Measurements from ENCODE around the gene TTC22.
"Not testable (repeated sequence)": the region's sequence is repeated elsewhere in the genome, so short reads cannot be mapped to it uniquely, and the experiment has no call there.

The TTC22 gene

DNA sequence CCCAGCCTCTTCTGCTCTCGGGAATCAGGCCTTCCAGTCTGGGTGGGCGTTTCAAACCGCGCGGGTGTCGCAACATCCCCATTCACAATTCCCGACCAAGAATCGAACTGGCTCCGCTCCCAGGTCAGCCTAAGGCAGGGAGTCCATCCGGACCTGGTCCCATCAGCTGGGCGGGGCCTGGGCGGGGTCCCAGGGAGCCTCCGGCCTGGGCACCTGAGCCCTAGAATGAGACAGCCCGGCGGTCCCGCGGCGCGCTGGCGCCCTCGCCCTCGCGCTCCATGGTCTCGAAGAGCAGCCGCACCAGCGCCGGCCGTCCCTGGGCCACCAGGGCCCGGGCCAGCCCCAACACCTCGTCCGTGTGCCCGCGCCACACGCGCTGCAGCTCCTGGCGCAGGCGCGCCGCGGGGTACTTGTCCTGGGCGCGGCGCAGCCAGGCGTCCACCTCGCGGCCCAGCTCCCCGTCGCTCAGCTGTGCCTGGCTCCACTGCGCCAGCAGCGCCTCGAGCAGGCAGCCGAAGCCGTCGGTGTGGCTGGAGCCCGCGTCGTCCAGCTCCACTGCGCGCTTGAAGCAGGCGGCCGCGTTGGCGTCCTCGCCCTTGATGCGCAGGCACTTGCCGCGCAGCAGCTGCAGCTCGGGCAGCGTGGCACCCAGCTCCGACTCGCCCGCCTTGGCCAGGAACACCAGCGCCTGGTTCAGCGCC is 19.9 kb downstream of the TTC22 start:
- DNase-seq, result no peak

- no peak for DNase-seq
These were observed 23.7 kb downstream of the TTC22 start for GRCh38 chr1:54777431-54777830.

DNA sequence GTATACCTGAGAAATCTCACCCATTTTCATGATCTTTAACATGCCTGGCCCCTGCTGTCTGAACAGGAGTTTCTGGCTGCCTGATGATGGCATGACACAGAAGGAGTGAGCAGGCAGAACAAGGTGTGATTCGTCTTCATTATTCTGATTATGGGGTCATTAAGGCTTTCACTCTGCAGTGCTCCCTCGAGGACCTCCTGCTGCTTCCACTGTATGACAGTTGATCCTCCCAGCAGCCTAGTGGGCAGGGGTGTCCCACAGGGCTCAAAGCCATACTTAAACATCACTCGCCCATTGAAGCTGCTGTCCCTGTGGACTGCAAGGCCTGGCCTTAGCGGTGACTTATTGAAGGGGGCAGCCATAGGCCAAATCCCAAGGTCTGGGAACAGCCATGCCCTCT is 24.1 kb downstream of the TTC22 start:
- no peak for DNase-seq

- not testable (repeated sequence) for DNase-seq
These were observed 25.0 kb downstream of the TTC22 start for GRCh38 chr1:54775828-54776721.

DNA sequence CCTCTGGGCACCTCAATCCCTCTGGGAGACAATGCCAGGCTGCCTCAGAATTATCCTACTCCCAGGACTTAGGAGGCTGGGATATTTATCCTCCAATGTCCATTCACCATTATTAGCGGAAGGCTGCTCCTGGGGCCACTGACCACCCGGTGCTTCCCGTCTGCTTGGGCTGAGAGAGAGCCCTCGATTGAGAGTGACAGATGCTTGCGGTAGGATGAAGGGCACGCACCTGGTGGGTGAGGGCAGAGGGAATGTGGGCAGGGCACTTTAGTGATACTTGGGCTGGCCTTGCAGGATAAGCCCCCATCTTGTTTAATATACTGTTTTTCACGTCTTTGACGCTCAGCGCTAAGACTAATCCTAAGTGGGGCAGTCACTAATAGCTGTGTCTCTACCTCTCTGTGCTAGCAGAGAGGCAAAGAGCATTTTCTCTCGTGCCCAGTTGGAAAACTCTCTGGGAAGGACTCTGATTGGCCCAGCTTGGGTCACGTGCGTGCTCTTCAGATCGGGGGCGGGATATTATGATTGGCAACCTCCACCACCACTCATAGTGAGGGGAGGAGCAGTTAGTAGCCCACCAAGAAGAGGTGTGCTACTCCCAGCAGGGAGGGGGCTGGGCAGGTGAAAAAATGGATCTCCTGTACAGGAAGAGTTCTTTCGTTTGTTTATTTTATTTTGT is 26.2 kb downstream of the TTC22 start:
- no peak for DNase-seq

GRCh38 chr1:54772951-54773350 is 28.2 kb downstream of the TTC22 start:
- DNase-seq, result no peak

- no peak for DNase-seq
These were observed 33.0 kb downstream of the TTC22 start for GRCh38 chr1:54768093-54768492.

DNA sequence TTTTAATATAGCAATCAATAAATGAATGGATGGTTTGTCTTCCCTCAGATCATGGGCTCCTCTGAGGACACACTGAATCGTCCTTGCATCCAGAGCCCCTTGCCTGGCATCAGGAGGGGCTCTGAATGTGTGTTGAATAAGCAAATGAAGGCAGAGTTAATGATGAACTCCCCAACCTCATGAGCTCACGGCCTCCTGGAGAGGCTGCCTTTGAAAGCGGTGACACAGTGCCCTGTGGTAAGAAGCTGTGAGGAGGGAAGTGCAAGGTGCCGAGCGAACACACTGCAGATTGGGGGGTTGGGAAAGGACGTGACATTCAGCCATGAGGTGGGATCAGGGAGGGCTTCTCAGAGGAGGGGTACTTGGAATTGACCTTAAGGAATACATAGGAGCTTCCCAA is 33.6 kb downstream of the TTC22 start:
- no peak for DNase-seq

- no peak for DNase-seq
These were observed 34.4 kb downstream of the TTC22 start for GRCh38 chr1:54766726-54767125.

DNA sequence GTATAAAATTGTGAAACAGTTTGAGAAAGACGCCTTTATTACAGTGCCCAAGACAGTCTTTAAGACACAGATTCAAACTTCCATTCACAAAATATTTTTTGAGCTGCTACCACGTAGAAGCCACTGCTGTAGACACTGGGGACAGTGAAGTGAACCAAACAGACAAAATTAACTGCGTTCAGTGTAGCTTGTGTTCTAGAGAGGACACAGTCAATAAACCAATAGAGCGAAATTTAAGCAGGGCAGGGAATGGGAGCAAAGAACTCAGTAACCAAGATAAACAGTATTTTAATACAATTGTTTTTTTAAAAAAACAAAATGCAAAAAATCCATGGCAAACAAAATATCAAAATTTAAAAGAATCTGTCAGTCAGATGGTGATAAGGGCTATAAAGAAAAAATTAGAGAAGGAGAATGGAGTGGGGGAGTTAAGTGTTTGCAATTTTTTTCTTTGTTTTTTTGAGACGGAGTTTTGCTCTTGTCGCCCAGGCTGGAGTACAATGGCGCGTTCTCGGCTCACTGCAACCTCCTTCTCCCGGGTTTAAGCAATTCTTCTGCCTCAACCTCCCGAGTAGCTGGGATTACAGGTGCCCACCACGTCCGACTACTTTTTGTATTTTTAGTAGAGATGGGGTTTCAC is 36.1 kb downstream of the TTC22 start:
- DNase-seq, result no peak

- peak; percentile 100 for DNase-seq
These were observed 36.8 kb downstream of the TTC22 start, which contains the start of gene PARS2 for GRCh38 chr1:54764133-54764921. Gene PARS2, minus strand, starts transcription at chr1:54764523. Its CDS starts 5,362 bp downstream, at chr1:54759161.

GRCh38 chr1:54763816-54764132 is 37.3 kb downstream of the TTC22 start:
- DNase-seq, result no peak

- DNase-seq, result no peak
These were observed 42.3 kb downstream of the TTC22 start for GRCh38 chr1:54758678-54759348.

DNA sequence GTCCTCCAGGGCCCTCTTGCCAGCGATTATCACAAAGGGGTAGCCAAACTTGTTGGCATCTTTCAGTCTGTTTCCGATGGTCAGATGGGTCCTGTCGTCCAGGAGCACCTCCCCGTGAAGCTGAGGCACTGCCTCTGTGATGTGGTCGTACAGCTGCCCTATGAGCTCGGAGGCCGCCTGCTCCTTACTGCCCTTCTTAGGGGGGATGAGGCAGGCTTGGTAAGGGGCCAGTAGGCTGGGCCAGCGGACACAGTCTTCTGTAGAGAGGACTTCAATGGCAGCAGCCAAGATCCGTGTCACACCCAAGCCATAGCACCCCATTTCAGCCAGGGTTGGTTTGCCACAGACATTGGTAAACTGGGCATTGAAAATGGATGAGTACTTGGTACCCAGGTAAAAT is 43.3 kb downstream of the TTC22 start:
- no peak for DNase-seq

DNA sequence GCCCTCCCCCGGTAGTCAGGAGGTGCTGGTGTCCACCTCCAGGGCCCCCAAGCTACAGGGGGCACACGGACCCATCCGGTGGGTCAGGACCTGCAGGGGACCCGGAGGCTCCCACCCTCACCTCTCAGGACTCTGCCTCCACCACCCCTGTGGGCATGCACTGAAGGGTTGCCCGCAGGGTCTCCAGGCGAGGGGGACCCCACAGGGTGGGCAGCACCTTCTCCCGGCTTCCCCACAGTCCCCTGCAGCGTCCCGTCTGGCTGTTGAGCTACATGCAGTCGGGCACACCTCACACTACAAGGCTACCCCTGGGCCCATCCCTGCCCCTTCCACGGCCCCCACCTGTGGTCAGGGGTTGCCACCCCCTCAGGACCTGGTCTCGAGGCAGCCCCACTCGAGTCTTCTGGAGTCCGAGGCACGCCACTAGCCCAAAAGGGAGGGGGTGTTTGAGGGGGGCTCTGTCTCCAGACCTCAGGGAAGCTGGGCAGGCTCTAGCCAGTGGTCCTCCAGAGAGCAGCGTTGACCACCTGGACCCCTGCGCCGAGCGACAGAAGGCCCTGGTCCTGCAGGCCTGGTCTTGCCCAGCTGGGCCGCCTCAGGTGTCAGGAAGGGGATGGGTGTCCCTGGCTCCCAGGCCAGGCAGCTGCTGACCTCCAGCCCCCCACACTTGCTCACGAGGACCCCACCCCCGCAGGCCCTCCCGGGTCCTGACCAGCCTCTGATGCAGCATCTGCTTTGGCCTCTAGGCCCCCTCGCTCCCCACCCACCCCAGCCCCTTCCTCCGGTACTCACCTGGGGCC is 46.4 kb downstream of the TTC22 start:
- DNase-seq, result no peak

GRCh38 chr1:54754045-54754444 is 47.1 kb downstream of the TTC22 start:
- DNase-seq, result no peak

GRCh38 chr1:54751426-54751825 is 49.7 kb downstream of the TTC22 start:
- DNase-seq, result no peak

- DNase-seq, result no peak
These were observed 50.5 kb downstream of the TTC22 start for GRCh38 chr1:54750596-54750995.

GRCh38 chr1:54748094-54748835 is 52.9 kb downstream of the TTC22 start:
- DNase-seq, result no peak

DNA sequence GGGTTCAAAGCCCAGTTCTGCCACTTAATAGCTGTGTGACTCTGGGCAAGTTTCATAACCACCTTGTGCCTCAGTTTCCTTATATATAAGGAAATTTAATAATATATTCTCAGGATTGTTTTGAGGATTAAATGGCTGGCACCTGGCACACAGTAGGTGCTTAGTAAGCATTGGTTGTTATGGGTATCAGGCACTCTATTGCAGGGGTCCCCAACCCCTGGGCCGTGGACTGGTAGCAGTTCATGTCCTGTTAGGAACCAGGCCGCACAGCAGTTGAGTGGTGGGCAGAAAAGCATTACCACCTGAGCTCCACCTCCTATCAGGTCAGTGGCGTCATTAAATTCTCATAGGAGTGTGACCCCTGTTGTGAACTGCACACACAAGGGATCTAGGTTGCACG is 55.3 kb downstream of the TTC22 start:
- DNase-seq, result no peak

Measured in fibroblast of skin of abdomen (primary cell).